CD4-positive, alpha-beta T cell (primary cell): Measurements from ENCODE around the gene CASZ1. TPM values are rescaled to one million over a fixed set of nuclear protein-coding genes. Genes with fewer than 3 reads are reported as not detected.

Source experiments
- ATAC-seq: fragments of 200-7000 bp; cut with Tn5 transposase; one replicate; pipeline ENCODE4 v1.10.0; 2022; ENCODE audit warnings: mild to moderate bottlenecking; ENCODE audit not compliant: poor library complexity
- CTCF ChIA-PET: fragments of 350-600 bp; sonication (Branson Sonifier 250); formaldehyde crosslinking; loops from one replicate; lab custom pipeline; 2021; ENCODE audit warnings: antibody characterized with exemption, inconsistent platforms; lab: Charles Lee
- POLR2A ChIA-PET: fragments of 350-600 bp; sonication (Branson Sonifier 250); formaldehyde crosslinking; loops from one replicate; lab custom pipeline; 2021; ENCODE audit warnings: antibody characterized with exemption, inconsistent platforms; lab: Charles Lee
- DNase-seq, 14 experiments: peaks; one replicate each; pipeline ENCODE4 v3.0.0-alpha.2; 2013 to 2020; ENCODE audit warnings: mixed read lengths in 2 of 14
- H3K27ac ChIP-seq, 2 donors: one replicate each; pipeline versions ENCODE4 v1.5.1 to v1.7.0; 2013; ENCODE audit warnings: low read length in 2 of 2, low read depth in 1 of 2, mild to moderate bottlenecking in 1 of 2
- H3K27me3 ChIP-seq, 2 experiments: 1 replicate in 1 of 2; 2 replicates in 1 of 2; pipeline versions ENCODE4 v1.6.1 to v1.7.0; 2013; ENCODE audit warnings: low read length in 2 of 2, control low read depth in 1 of 2, mild to moderate bottlenecking in 1 of 2, moderate library complexity in 1 of 2; ENCODE audit not compliant: insufficient read depth in 2 of 2, control insufficient read depth in 1 of 2
- H3K36me3 ChIP-seq: one replicate; pipeline ENCODE4 v1.6.1; 2013; ENCODE audit warnings: low read length, control low read depth; ENCODE audit not compliant: insufficient read depth
- H3K4me1 ChIP-seq: one replicate; pipeline ENCODE4 v1.6.1; 2013; ENCODE audit warnings: low read length, control low read depth; ENCODE audit not compliant: insufficient read depth
- H3K4me3 ChIP-seq: one replicate; pipeline ENCODE4 v1.5.1; 2013; ENCODE audit warnings: mild to moderate bottlenecking, low read length, moderate library complexity
- H3K9me3 ChIP-seq, 2 experiments: 1 replicate in 1 of 2; 2 replicates in 1 of 2; pipeline versions ENCODE4 v1.6.1 to v1.7.0; 2013; ENCODE audit warnings: low read length in 2 of 2, mild to moderate bottlenecking in 2 of 2, control low read depth in 1 of 2, moderate library complexity in 1 of 2; ENCODE audit not compliant: control insufficient read depth in 1 of 2, insufficient read depth in 1 of 2
- H3K27ac Mint-ChIP-seq: one replicate; pipeline ENCODE4 v1.8.0; 2020; ENCODE audit warnings: mixed read lengths
- H3K27me3 Mint-ChIP-seq: one replicate; pipeline ENCODE4 v1.8.0; 2021; ENCODE audit warnings: mixed read lengths
- H3K36me3 Mint-ChIP-seq: one replicate; pipeline ENCODE4 v1.8.0; 2021; ENCODE audit warnings: low read depth, mixed read lengths
- H3K4me1 Mint-ChIP-seq: one replicate; pipeline ENCODE4 v1.8.0; 2021; ENCODE audit warnings: low read depth, mixed read lengths
- H3K4me3 Mint-ChIP-seq: one replicate; pipeline ENCODE4 v1.8.0; 2020; ENCODE audit warnings: mild to moderate bottlenecking, mixed read lengths
- H3K9me3 Mint-ChIP-seq: one replicate; pipeline ENCODE4 v1.8.0; 2020; ENCODE audit warnings: mixed read lengths
- intact Hi-C, 2 experiments: fragments of 100-400 bp; cut with DNase I in 1 of 2; cut with micrococcal nuclease in 1 of 2; formaldehyde crosslinking; loops; one replicate each; pipeline versions ENCODE4 v1.15.1 to v1.9.0; 2023 to 2025; cut with DNase I, micrococcal nuclease
- total RNA-seq, 174 experiments: library from RNA in 2 of 174; stranded (reverse) in 2 of 174; gene quantifications; one replicate each; pipeline ENCODE4 v1.2.3 and lab custom pipeline; 2021 to 2026
- TF ChIP-seq, protein P1 (sequence below): fragments of 200-600 bp; IDR thresholded peaks from one replicate; pipeline ENCODE4 v1.8.0; 2022; ENCODE audit warnings: antibody characterized with exemption, mild to moderate bottlenecking

The CASZ1 gene
- total RNA-seq, 2 experiments from 2014 or later = 21.8 to 22.8 TPM

DNA sequence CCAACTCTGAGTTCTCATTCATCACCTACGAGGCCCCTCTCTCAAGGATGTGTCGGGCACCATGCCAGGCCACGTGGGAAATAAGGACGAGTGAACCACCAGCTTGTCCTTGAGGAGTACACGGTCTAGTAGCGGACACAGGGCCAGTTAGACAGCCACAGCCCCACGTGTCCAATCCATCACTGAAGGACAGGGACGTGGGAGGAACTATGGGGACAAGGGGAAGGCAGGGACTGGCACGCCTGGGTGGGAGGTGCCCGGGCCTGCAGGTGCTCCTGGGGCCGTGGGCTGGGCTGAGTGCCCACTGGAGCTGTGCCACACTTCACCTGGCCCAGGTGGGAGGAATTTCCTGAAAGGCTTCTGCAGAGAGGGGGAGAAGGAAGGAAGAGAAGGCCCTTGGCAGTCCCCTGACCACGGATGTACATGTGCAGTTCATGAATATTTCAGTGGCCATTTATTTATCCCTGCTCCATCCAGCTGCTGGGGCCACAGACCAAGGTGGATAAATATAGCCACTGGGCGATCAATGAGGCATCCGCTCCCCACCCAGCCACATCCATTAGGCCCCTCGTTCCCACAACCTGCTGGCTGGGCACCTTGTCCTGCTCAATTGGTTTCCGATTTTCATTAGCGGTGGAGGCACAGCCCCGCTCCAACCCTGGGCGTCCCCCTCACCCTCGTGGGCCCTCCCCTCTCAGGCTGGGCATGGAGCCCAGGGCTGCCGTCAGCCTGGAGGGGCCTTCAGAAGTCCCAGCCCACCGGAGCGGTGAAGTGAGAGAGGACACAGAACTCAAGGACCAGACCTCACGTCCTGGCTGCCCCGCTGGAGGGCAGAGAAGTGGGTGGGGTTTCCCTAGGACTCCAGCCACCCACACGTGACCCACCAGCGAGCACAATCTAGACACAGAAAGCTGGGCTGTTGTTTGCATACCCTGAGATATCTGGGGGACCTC, 59.5 kb downstream of the CASZ1 start:
- DNase-seq = no peak
- Mint-ChIP-seq H3K27me3 (no peaks in the 10 kb centered on the region), H3K27ac (no peak overlapping the region), H3K9me3 (no peaks in the 10 kb centered on the region), H3K4me3 (no peak overlapping the region), H3K36me3 (no peaks in the 10 kb centered on the region), H3K4me1 (no peaks in the 10 kb centered on the region)
- no peaks in the 10 kb centered on the region for H3K27me3 ChIP-seq
- intact Hi-C loops = no loop called here
- no peak overlapping the region for H3K27ac ChIP-seq
- no peaks in the 10 kb centered on the region for H3K4me1 ChIP-seq
- no peak overlapping the region for H3K4me3 ChIP-seq
- ATAC-seq = no peak
- CTCF ChIA-PET = no interaction called here
- no peaks in the 10 kb centered on the region for H3K9me3 ChIP-seq
- POLR2A ChIA-PET = no interaction called here
- TF ChIP-seq, protein P1, sequence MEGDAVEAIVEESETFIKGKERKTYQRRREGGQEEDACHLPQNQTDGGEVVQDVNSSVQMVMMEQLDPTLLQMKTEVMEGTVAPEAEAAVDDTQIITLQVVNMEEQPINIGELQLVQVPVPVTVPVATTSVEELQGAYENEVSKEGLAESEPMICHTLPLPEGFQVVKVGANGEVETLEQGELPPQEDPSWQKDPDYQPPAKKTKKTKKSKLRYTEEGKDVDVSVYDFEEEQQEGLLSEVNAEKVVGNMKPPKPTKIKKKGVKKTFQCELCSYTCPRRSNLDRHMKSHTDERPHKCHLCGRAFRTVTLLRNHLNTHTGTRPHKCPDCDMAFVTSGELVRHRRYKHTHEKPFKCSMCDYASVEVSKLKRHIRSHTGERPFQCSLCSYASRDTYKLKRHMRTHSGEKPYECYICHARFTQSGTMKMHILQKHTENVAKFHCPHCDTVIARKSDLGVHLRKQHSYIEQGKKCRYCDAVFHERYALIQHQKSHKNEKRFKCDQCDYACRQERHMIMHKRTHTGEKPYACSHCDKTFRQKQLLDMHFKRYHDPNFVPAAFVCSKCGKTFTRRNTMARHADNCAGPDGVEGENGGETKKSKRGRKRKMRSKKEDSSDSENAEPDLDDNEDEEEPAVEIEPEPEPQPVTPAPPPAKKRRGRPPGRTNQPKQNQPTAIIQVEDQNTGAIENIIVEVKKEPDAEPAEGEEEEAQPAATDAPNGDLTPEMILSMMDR = no peak
- H3K36me3 ChIP-seq = no peaks in the 10 kb centered on the region

DNA sequence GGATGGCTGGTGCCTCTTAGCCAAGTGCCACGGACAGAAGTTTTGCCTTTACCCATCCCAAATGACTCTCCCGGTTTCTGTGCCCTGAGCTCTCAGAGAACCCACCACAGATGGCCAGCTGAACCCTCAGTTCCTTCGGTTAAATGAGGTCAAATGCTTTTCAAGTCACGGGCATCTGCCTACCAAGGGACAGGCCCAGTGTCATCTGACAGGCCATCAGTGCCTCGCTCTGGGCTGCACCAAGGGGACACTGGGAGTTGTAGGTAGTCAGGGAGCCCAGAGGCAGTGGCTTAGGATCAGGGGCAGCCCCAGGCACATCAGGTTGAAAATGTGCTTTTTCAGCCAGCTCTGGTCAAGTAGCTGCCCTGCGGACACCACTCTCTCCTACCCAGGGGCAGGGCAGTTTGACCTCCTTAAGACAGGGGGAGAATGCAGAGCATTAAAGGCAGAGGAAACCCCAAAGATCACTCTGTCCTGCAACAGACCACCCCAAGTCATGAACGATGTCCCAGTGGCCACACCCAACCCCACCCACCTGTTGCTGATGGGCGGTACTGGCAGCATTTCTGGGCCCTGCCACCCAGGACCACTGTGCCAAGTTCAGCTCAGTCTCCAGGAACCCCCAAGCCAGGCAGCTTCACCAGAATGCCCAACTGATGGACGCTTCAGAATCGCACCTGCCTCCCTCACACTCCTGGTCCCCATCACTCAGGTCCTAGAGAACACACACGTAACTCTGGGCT, 60.7 kb downstream of the CASZ1 start:
- DNase-seq (no peak), ATAC-seq (no peak)
- no peak overlapping the region for H3K4me3 Mint-ChIP-seq
- TF ChIP-seq, protein P1 = no peak
- H3K4me1 ChIP-seq = no peaks in the 10 kb centered on the region
- POLR2A ChIA-PET = no interaction called here
- no peak overlapping the region for H3K27ac ChIP-seq
- H3K27me3 ChIP-seq = no peaks in the 10 kb centered on the region
- no peaks in the 10 kb centered on the region for H3K4me1 Mint-ChIP-seq
- H3K36me3 ChIP-seq = no peaks in the 10 kb centered on the region
- no peak overlapping the region for H3K4me3 ChIP-seq
- H3K9me3 ChIP-seq = no peaks in the 10 kb centered on the region
- no peaks in the 10 kb centered on the region for H3K9me3 Mint-ChIP-seq
- no peak overlapping the region for H3K27ac Mint-ChIP-seq
- intact Hi-C loops = no loop called here
- no peaks in the 10 kb centered on the region for H3K27me3 Mint-ChIP-seq
- CTCF ChIA-PET = no interaction called here
- H3K36me3 Mint-ChIP-seq = no peaks in the 10 kb centered on the region

DNA sequence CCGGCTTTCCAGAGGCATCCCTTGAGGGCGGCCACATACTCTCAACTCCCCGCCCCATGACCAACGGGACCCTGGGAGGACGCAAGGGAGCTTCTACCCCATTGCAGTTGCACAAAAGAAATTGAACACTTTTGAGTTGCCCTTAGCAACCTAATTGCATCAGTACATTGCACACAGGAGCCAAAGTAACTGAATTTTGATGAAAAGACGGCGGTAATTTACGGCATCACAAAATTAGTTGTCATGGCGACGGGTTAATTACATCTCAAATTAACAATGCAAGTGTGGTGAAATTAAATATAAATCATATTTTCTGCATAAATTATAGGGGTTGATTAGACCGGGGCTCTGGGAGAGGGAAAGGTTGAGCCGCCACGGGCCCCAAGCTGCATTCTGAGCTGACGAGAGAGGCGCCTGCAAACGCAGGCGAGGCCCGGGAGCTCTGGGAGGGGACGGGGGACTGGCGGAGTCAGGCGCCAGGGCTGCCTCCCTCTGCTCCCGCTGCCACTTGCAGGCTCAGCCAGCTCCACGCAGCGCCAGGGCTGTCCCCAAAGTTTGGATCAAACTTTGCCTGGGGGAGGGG, 61.4 kb downstream of the CASZ1 start:
- ChIA-PET POLR2A (no interaction called here), CTCF (no interaction called here)
- TF ChIP-seq, protein P1 = no peak
- H3K9me3 ChIP-seq = no peaks in the 10 kb centered on the region
- Mint-ChIP-seq H3K27me3 (no peaks in the 10 kb centered on the region), H3K9me3 (no peaks in the 10 kb centered on the region), H3K4me1 (no peaks in the 10 kb centered on the region), H3K27ac (no peak overlapping the region), H3K36me3 (no peaks in the 10 kb centered on the region), H3K4me3 (no peak overlapping the region)
- no peak overlapping the region for H3K27ac ChIP-seq
- DNase-seq (no peak), ATAC-seq (no peak)
- H3K36me3 ChIP-seq = no peaks in the 10 kb centered on the region
- intact Hi-C loops = no loop called here
- H3K4me3 ChIP-seq = no peak overlapping the region
- H3K4me1 ChIP-seq = no peaks in the 10 kb centered on the region
- H3K27me3 ChIP-seq = no peaks in the 10 kb centered on the region
